HG03139 (cell line): ENCODE data around the gene MYO6.

ENCODE experiments used
- ATAC-seq: cut with Tn5 transposase; IDR thresholded peaks from one replicate; pipeline ENCODE4 v1.9.1; 2021; ENCODE audit not compliant: unreplicated experiment

MYO6 gene

DNA sequence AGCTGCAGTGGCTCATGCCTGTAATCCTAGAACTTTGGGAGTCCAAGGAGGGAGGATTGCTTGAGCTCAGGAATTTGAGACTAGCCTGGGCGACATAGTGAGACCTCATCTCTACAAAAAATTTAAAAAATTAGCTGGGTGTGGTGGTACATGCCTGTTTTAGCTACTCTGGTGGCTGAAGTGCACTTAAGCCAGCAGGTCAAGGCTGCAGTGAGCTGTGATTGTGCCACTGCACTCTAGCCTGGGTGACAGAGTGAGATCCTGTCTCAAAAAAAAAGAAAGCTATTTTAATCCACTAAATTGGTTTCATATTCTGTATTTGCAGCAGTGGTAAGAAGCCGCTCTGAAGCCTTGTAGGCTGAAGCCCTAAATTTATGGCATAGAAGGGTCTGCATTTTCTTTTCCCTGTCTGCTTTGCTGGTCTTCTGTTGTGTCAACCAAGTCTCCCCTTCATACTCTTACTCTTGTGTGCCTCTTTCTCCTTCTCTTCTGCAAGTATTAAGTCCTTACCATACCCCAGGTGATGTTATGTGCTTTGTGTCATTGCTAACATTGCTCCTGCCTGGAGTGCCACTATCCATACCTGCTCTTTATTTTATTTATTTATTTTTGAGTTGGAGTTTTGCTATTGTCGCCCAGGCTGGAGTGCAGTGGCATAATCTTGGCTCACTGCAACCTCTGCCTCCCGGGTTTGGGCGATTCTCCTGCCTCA is 70.9 kb downstream of the MYO6 start:
- no peak for ATAC-seq

DNA sequence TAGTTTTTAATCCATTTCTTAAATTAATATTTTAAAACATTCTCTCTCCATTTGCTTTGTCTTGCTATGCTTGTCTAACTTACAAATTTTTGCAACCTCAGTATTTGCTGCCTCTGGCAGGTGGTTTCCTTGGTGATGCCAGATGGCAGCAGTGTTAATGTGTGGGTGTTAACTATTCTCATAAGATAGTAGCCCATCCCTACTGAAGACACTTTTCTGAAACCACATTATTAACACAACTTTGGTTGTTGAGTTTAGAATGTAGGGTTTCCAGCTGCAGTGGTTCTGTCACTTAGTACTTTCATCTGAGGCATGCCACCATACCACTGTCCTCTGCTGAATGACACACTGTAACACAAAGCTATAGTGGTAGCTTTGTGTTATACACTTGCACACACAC is 75.1 kb downstream of the MYO6 start:
- ATAC-seq, result peak; percentile 61

DNA sequence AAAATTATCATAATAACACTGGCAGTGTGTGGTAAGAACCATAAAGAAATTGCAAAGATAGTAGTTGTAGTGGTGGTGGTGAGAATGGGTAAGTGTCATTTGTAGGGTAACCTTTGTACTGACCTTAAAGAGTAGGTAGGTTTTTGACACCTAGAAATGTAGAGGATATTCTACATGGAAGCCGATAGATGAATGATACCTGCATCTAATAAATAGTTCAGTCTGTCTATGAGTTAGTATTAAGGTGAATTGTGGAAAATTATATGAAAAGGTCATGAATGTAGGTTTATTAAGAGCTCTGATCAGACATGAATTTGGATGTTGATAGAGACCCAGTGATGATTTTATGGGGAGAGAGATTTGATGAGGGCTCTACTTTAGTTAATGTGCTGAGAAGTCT is 78.1 kb downstream of the MYO6 start:
- ATAC-seq, result no peak

DNA sequence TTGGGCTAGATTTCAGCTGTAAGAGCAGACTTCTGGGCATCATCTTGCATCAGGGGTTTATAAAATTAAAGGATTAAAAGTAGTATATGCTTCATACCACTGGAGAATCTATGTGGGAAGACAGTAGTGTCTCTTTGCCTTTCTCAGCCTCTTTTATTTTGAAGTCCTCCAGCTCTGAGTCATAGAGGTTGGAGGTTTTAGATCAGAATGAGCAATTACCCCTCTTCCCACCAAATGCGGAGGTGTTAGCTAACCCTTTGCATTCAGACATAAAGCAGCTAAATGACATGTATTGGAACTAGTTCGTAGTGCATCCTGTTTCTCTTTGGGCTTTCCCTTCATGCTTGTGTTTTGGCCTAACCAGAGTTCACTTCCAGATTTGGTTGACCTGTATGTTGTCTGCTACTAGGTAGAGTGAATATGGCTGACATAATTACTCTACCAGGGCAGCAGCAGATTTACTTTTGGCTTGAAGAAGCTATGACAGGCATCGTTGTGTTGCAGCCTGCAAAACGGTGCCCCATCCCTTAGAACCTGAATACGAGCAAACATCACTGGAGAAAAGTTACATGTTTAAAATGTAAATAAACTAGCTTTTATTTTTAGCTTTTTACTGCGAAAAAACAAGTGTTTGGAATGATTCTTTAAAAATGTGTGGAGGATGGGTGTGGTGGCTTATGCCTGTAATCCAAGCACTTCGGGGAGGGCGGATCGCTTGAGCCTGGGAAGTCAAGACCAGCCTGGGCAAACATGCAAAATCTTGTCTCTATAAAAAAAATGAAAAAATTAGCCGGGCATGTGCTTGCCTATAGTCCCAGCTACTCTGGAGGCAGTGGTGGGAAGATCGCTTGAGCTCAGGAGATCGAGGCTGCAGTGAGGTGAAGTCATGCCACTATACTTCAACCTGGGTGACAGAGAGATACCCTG is 82.2 kb downstream of the MYO6 start:
- no peak for ATAC-seq

- no peak for ATAC-seq
Measured at GRCh38 chr6:75834447-75834846, 85.4 kb downstream of the MYO6 start.

GRCh38 chr6:75842191-75842590 is 93.2 kb downstream of the MYO6 start:
- no peak for ATAC-seq

GRCh38 chr6:75842732-75843131 is 93.7 kb downstream of the MYO6 start:
- no peak for ATAC-seq

DNA sequence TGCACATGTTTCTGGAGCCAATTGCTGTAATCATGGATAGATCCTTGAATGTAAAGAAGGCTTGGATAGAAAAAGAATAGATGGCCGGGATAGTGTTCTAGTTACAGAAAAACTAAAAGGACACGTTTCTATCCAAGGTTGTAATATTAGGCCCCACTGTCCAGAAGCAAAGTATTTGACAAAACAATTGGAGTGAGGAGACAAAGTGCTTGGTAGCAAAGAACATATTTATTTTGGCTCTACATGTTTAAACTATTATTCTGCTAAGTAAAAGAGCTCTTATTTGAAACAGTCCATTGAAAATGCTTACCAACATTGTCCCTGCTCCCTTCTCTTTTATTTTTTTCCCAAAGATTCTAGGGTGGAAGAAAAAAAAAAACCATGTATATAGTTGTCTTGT is 94.4 kb downstream of the MYO6 start:
- no peak for ATAC-seq

- no peak for ATAC-seq
Measured at GRCh38 chr6:75848274-75848673, 99.2 kb downstream of the MYO6 start.

GRCh38 chr6:75849329-75850025 is 100.4 kb downstream of the MYO6 start:
- ATAC-seq, result no peak

- ATAC-seq, result no peak
Measured at GRCh38 chr6:75850026-75850833, 101.2 kb downstream of the MYO6 start.

GRCh38 chr6:75852721-75853120 is 103.7 kb downstream of the MYO6 start:
- no peak for ATAC-seq

DNA sequence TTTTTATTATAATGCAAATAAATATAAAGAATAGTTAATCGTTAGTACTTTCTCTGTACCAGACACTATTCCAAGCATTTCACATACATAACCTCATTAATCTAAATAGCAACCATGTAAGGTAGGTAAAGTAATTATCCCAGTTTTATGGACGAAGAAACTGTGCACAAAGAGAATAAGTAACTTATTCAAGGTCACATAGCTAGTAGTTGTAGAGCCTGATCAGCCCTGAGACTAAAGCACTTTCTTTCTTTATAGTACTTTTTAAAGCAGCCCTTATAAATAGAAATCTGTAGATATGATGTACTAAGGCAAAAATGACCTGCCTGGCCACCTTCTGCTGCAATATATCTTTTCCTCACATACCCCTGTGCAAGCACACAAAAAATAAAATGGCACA is 104.8 kb downstream of the MYO6 start:
- no peak for ATAC-seq

GRCh38 chr6:75855052-75855451 is 106.0 kb downstream of the MYO6 start:
- ATAC-seq, result no peak

- ATAC-seq, result no peak
Measured at GRCh38 chr6:75856902-75857301, 107.9 kb downstream of the MYO6 start.

DNA sequence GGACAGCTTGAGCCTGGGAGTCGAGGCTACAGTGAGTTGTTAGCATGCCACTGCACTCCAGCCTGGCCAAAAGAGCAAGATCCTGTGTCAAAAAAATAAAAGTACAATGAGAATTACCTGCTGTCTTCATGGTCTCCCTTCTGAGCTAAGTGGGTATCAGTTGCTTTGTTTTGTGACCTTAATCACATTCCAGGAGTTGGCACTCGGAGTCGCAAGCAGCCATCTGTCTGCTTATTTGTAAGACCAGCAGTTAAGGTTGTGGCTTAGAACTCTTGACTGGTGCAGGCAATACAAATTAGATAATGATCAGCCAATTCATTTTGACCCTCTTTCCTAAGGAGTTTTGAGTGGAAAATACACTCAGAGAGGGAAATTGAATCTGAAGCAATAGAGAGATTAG is 114.0 kb downstream of the MYO6 start:
- ATAC-seq, result no peak

GRCh38 chr6:75863784-75864183 is 114.7 kb downstream of the MYO6 start:
- ATAC-seq, result no peak

DNA sequence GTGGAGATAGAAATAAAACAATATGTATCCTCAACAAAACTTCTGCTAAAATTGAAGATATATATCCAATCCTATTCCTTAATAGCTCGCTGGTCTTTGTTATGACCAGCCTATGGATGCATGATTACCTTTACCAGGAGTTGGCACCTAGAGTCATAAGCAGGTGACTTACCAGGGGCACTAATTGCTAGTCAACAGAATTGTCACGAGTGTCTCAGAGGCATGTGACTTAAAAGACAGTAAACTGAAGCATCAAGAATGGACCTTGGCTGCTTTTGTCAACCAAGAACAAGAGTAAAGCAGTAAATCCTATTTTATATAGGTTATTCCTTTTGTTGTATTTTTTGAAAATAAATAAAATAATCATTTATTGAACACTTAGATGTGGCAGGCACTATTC is 115.4 kb downstream of the MYO6 start:
- ATAC-seq, result no peak

DNA sequence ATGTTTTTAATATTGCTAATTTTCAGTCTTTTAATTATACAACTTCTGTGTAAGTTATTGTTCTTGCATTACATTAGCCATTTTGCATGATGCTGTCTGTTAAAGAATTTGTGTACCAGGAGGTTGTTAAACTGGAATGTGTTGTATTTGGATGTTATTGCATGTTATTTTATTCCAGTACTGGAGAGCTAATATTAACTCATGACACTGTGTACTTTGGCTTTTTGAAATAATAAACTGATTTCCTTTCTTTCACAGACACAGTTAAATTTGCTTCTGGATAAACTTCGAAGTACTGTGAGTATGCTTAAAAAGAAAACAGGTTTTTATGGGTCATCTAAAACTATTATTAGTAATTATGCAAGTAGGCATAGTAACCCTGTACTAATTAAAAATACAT is 121.3 kb downstream of the MYO6 start:
- ATAC-seq, result no peak

DNA sequence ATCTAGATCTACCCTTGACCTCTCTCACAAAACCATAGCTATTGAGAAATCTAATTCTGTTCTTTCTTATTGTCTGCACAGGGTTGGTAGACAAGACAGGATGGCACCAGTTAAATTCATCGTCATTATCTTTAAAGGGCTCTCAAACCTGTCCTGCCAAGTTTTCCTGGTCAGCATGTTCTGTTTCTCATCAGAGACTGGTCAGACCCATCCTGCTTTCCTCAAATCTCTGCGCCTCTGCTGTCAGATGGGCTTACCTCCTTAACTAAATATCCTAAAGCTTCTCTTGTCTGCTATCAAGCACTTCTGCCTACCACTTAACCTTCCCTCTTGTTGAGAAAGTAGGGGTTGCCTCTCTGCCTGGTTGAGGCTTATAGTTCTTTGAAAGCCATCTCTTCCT is 125.2 kb downstream of the MYO6 start:
- ATAC-seq, result no peak

DNA sequence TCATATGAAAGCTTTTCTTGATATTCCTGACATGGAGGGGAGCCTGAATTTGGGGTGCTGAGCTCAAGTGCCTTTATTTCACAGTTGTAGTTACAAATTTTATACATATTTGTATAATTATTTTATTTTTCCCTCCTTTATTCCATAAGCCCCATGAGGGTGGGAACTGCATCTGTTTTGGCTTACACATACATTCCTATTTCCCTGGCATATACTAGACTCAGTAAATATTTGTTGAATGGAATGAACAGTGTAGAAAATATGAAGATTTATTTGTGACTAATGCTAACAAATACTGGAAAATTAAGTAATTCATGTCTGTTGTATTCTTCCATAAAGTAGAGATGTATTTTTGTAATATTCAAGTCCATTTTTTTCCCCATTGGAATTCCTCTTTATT is 127.1 kb downstream of the MYO6 start:
- ATAC-seq, result no peak
